Kidney tubule cell (primary cell): ENCODE data around the gene FGD6.
A peak's percentile ranks its signal among the peaks of the same experiment; 100 is the strongest.

Source experiments
- DNase-seq: peaks from one replicate; pipeline ENCODE4 v3.0.0-alpha.2; 2018; ENCODE audit warnings: low spot score

The FGD6 gene

DNA sequence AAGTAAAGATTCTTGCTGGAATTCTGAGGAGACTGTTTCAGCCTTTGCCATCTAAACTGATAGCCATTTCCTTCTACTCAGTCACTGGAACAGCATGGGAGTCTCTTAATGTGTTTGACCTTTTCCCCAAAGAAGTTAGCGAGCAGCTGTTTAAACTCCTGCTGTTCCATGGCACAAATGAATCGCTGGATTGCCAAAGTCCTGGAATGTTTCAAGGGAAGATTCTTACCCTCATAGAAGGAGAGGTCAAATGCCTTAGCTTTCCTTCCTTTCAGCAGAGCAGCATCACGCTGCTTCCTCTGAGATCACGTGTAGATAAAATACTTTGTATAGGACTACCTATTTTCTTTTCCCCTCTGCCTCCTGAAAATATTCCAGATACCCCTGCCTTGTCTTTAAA, 133.3 kb downstream of the FGD6 start:
- peak; percentile 72 for DNase-seq

DNA sequence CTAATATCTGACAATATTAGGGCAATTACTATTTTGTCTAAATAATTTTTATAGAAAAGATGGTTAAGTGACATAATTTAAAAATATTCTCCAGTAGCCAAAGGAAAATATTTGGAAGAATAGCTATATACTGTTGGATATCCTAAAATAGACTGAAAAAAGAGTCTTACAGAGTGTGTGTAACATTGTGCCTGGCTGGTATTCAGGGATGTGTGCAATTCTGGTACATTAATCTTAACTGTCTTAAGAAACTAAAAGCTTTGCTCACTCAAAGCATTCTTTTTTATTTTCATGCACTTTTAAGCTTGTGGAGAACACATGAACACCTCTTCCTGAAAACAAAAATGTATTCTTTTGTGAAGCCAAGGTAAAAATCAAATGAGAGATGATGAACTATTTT, 133.8 kb downstream of the FGD6 start:
- DNase-seq = no peak

DNA sequence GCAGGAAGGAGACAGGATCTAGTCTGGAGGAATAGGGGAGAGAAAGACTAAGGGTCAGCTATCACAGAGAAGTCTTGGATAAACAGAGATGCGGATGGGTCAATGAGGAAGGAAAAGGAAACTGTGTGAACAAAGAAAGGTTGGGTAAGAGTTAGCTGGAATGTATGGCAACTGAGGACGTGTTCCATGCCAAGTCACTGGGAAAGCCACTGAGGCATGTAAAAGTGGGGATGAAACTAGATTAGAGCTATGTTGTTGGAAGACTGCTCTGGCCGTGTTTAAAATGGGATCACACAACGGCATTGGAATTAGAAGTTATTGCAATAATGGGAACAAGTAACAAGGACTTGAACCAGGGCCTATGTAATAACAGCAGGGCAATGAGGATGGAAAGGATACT, 139.9 kb downstream of the FGD6 start:
- peak; percentile 51 for DNase-seq

DNA sequence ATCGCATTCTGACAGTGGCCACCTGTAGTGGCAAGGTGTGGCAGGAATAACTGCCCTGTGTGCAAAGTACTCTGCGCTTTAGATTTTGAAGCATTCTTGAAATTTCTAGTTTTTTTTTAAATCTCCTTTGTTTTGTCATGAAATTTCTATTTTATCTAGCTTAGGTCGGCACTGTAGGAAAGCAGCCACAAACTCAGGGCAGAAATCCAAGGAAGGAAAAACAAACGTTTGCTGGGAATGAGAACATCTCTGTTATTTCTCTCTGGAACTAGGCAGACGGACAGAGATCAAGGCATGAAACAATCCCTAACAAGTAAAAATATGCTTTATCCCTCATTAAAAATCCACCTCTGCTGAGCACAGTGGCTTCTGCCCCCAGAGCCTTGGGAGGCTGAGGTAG, 142.5 kb downstream of the FGD6 start:
- no peak for DNase-seq

DNA sequence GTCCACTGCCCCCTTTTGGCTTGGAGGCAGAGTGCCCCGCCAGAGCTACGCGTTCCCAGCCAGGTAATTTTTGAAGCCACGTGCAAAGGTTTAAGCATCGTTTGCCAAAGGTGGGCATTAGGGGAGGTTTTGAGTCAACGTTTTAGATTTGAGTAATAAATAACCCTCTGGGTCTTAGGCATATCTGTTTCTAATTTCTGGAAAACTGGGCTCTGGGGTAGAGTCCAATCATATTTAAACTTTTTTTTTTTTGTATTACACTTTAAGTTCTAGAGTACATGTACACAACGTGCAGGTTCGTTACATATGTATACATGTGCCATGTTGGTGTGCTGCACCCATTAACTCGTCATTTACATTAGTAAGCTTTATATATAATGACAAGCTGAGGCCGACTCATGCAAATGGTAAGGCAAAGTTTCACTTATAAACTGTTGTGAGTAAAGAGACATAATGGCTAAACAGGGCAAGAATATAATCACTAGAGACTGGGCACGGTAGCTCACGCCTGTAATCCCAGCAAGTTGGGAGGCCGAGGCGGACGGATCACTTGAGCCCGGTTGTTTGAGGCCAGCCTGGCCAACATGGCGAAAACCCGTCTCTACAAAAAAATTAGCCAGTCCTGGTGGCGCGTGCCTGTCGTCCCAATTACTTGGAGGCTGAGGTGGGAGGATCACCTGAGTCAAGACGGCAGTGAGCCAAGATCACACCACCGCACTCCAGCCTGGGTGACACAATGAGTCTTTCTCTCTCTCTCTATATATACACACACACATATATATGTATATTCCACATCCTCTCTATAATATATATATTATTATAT, 143.4 kb downstream of the FGD6 start:
- no peak for DNase-seq

DNA sequence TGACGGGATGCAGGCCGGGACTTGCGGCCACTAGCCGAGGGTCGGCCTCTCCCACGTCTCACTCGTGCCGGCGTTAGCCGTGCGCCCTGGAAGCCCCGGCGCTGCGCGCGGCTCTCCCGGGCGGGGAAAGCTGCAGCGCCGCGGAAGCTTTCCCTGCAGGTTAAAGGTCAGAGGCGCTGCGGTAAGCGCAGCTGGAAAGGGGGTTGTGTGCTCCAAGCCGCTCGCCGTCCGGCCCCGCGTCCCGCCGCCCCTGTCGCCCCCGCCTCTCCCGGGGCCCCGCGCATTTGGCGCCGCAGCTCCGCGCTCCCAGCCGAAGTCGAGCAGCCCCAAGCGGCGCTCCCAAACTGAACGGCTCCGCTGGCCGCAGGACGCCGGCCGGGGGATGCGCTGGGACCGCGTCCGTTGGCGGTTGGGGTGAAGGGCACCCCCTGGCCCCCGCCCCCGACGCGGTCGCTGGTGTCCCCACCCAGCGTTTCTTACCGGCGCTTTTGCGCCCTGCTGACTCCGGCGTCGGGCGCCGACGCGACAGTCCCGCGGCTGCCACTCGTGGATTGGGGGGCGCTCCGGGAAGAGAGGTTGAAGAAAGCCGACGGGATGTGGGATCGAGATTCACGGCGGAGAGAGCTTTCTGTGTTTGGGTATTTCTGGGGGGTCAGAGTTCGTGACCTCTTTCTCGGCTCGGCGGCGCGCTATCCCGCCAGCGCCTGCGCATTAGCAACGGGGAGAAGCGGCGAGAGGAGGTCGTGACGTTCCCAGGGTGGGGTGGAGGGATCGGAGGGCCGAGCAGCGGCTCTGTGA, 144.2 kb downstream of the FGD6 start, which contains the start of gene NR2C1:
NR2C1 (minus strand) TSS at position 719 of the 798 bp plus-strand sequence. CDS start 6,234 bp downstream, outside the sequence.
- peak; percentile 94 for DNase-seq

DNA sequence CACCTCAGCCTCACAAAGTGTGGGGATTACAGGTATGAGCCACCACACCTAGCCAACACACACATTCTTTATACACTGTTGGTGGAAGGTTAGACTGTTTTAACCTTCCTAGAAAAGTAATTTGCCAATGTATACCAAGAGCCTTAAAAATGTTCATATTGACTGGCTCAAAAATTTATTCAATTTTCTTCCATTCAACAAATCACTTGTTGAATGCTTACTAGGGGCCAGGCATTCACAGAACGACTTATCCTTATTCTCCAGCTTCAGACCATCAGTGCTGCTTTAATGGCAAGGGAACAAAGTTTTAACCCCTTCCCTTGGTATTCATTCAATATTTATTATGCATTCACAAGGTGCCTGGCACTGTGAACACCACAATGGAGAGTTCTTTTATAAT, 146.9 kb downstream of the FGD6 start:
- no peak for DNase-seq

DNA sequence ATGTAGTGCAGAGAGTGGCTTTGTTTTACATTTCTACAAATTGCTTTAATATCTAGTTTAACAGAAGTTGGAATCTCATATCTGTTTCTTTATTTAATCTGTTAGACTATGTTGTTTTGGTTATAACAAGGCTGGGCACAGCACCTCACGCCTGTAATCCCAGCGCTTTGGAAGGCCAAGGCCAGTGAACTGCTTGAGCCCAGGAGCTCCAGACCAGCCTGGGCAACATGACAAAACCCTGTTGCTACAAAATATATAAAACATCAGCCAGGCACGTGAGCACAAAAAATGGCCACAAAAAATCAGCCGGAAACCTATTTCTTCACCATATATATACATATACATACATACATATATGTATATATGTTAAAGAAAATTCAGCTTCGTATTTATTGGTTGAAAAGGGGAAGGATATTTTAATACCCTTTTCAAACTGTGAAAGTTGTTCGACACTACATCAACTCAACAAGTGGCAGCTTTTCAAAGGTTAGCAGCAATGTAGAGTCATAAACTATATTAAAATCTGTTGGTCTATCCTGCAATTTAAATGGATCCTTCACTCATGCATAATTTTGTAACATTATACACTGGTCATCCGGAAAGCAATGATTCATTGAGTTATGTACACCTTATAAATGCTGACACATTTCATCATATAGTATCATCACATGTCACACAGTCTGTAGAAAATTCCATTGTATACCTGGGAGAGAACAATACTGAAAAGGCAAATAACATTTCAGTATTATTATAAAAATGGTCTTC, 151.0 kb downstream of the FGD6 start:
- DNase-seq = no peak

DNA sequence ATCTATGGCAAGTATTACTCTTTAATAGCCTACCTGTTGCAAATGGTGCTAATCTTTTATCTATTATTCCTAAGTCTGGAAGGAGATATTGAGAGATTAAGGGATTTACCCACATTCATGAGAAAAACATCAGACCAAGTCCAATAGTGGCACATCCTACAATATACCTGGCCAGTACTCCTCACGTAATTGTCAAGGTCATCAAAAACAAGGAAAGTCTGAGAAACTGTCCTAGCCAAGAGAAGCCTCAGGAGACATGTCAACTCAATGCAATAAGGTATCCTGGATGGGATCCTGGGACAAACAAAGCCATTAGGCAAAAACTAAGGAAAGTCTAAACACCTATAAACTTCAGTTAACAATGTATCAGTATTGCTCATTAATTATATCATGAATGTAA, 156.3 kb downstream of the FGD6 start:
- DNase-seq = no peak

DNA sequence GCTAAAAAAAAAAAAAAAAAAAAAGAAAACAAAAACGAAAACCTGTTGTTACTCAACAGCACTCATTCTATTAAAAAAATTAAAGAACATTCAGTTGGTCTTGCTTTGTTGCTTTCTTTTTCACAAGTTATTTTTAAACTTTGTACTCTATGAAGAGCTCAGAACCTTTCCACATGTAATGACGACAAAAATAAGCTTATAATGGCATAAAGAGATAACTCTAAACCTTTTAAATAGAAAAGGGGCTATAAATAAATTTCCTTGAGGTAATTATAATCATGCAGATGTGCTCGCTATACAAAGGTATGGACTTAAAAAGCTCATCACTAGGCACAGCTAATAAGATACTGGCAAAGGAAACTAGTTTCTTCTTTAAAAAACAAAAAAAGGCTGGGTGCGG, 157.3 kb downstream of the FGD6 start:
- no peak for DNase-seq

DNA sequence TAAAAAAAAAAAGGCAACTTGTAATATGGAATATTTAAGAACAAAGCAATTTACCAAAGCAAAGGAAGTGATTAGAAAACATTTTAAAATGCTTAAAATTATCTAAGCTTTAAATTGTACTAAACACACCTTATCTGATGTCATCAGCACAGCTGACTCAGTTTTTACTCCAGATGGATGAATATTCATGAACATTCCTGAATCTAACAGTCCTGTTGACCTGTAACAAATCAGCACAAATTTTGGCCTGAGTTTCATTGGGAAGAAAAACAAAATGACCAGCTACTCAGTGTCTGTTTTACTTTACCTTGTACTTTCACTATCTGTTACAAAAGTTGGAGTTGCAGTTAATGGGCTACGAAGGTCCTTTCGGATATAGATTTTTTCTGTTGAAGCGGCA, 159.8 kb downstream of the FGD6 start:
- no peak for DNase-seq

DNA sequence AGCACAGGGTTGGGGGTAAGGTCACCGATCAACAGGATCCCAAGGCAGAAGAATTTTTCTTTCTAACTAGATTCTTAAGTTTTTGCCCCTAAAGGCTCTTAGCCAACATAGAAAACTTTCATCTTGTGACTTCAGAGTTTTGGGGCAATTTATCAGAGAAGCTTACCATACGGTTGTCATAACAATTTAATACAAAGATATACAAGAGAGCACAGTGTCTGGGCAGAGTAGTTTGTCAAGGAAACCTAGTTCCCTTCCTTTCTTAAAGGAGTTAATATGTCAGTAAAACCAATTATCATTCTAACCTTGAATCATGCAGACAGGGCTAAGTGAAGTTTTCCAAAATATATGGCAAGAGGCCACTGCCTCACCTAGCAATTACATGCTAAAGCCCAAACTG, 162.2 kb downstream of the FGD6 start:
- no peak for DNase-seq

DNA sequence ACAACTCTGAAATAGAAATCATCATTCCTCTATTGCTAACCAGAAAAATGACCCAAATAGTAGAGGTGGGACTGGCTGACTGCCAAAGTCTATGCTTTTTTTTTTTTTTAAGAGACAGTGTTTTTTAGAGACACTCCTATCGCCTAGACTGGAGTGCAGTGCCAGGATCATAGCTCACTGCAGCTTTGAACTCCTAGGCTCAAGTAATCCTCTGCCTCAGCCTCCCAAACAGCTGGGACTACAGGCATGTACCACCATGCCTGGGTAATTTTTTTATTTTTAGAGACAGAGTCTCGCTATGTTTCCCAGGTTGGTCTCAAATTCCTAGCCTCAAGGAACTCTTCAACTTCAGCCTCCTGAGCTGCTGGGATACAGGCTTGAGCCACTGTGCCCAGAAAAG, 163.1 kb downstream of the FGD6 start:
- DNase-seq = no peak

DNA sequence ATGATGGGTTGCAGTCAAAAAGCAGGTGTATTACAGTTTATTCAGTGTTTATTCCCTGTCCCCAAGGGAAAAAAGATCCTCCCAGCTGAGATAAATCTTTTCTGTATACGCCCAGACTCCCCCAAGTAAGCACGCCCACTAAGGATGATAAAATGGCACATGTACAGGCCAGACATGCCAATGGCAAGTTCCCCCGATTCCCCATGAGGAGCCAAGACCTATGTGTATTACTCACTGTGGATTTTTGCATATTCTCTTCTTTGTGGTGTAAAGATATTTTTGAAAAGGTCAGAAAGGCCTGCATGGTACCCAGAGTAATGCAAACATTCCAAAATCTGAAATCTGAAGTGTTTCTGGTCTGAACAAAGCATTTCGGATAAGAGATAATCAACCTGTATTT, 166.0 kb downstream of the FGD6 start:
- DNase-seq = no peak

DNA sequence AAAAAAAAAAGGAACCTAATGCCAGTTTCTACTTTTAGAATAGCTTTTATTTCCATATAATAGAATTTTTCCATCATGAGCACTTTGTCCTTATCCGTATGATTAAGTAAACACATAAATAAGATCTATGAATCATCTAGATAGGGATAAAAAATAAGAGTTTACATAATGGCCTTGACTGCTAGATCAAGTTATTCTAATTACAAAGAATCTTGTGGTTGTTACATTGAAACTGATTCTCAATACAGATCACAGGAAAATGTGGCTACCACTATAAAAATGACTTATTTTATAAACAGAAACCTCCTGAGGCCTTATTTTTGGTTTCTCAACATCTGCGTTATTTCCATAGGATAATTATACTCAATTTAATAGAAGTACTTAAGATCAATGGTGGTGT, 179.4 kb downstream of the FGD6 start:
- DNase-seq = no peak

DNA sequence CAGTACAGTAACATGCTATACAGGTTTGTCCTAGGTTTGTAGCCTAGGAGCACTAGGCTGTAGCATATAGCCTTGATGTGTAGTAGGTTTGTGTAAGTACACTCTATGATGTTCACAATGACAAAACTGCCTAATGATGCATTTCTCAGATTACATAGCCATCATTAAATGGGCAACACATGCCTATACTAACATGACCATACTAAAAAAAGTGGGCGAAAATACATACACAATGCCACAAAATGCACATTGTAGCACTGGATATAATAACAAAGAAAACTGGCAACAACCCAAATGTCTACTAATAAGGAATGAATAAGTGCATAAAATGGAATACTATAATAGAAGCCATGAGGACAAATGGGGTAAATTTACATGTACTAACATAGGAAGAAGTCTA, 182.5 kb downstream of the FGD6 start:
- no peak for DNase-seq
